Hair follicle dermal papilla cell (primary cell): ENCODE measurements around the gene RBM47. TPM values are rescaled to one million over a fixed set of nuclear protein-coding genes. Genes with fewer than 3 reads are reported as not detected.

Source experiments
- small RNA-seq: library from RNA; depleted of rRNA; stranded (forward); fragments of <200 nt; gene quantifications from one replicate; pipeline ENCODE3, GENCODE V24; 2012
- total RNA-seq: library from RNA; depleted of rRNA; stranded (reverse); fragments of >200 nt; gene quantifications from 2 replicates; pipeline ENCODE4 v1.2.3, GENCODE V29; 2012

Gene RBM47
- 2.2 and 4.5 TPM in 2 replicates for total RNA-seq

DNA sequence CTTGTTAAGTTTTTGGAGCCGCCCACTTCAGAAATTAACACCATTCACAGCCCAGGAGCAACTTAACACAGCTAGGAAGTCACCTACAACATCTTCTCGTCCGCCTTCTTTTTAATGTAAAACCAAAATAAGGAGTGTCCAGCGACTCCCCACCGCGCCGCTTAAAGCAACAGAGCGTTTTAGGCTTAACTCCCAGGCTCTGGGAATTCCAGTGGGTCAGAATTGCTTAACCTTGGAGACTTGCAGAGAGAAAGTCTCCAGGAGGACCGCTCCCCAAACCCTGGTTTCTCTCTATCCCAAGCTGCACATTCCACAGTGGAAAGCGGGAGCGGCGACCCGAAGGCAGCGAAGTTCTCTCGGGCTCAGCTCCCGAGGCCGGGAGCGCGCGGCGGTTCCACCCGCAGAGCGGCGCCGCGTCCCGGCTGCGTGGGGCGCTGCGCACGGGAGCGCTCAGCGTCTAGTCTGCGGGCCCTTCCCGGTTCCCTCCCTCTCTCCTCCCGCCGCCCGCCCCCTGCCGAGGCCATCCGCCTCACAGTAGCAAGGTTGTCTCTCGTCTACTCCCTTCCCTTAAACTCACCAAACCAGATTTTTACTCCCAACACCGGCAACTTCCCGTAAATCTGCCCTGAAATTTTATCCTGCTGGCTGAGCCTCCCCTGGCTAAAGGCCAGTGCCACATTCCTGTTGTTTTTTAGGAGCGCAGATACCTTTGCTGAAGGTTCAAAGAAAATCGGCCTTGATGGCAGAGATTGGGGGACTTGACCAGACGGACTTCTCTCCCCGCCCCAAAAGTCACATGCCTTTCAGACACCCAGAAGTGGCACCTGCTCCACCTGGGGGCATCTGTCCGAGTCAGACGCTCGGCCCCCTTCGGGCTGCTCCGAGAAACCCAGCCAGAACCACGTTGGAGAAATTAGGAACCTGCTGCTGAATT is at the start of gene RBM47:
TSS of gene RBM47 (minus strand) at position 464 of the 934 bp plus-strand sequence. CDS start 190,971 bp downstream, outside the sequence.

Small RNA genes within 50 kb of the gene (small RNA-seq; reads per million reads assigned to genes)
- gene AC098869.1: not detected
- not detected for gene MIR4802
- not detected for gene RNU7-74P

Other genes with a start within 250 kb of the RBM47 start
- 0.73 and 1.5 TPM in 2 replicates for gene NSUN7, start 120.1 kb upstream of the RBM47 start, total RNA-seq